ENCODE results near the gene RBMS3. TPM values are rescaled to one million over a fixed set of nuclear protein-coding genes. Genes with fewer than 3 reads are reported as not detected.

The RBMS3 gene
- total and polyA plus RNA-seq, 2 of the 13 experiments (the other 11 are each of a cell fraction or from before 2014, with no cell fraction given), result not detected

GRCh38 chr3:29258161-29258560, 22.7 kb upstream of the RBMS3 start (continued):
- no peak for TF ChIP-seq ZNF136 (CRISPR knock-in tag; IDR thresholded peaks at IDR 0.05; ENCODE audit: low read depth)
- TF ChIP-seq ZNF18 (CRISPR knock-in tag; IDR thresholded peaks at IDR 0.05; ENCODE audit: insufficient replicate concordance), result no peak
- TF ChIP-seq ESRRA (CRISPR knock-in tag; IDR thresholded peaks at IDR 0.05; ENCODE audit: low read depth), result no peak
- no peak for TF ChIP-seq ZNF512 (CRISPR knock-in tag; IDR thresholded peaks at IDR 0.05)

- Histone ChIP-seq H3K36me3 (replicated peaks in 1 of 2; ENCODE audit: control insufficient read depth in 1 of 2, insufficient read depth in 2 of 2, low read length in 2 of 2) (no peaks in the 10 kb centered on the region), H3K9me3 (ENCODE audit: low read length) (no peaks in the 10 kb centered on the region), H3K27ac (ENCODE audit: extremely low read length, insufficient read depth, low read length) (no peak overlapping the region), H3K27me3 (ENCODE audit: control insufficient read depth in 1 of 2, insufficient read depth in 2 of 2, low read length in 2 of 2) (no peaks in the 10 kb centered on the region), H4K20me1 (ENCODE audit: insufficient read depth, low read length) (no peaks in the 10 kb centered on the region), H3K4me1 (ENCODE audit: insufficient read depth, low read length) (no peaks in the 10 kb centered on the region), H3K79me2 (ENCODE audit: insufficient read depth, low read length) (no peaks in the 10 kb centered on the region), H3K9ac (ENCODE audit: insufficient read depth, low read depth, low read length) (no peak overlapping the region), H3K4me2 (ENCODE audit: low read depth, low read length) (no peak overlapping the region), H2AFZ (ENCODE audit: low read length) (no peak overlapping the region), H3K4me3 (replicated peaks in 1 of 3; ENCODE audit: insufficient read depth in 1 of 3, low read depth in 2 of 3, low read length in 3 of 3) (no peak overlapping the region)
- CTCF ChIA-PET (ENCODE audit: low intra/inter-chr PET ratio, low total read pairs), result no interaction called here
- WGBS (ENCODE audit: low lambda C conversion rate), result 7% methylated on average over 2 of the region's 2 CpGs
- FAIRE-seq, result no peak
- no peak for DNase-seq (ENCODE audit: low spot score)
- BruUV-seq (replicated peaks), result no TSS peak
- intact Hi-C loops (cut with micrococcal nuclease; ENCODE audit: unreplicated experiment) (no loop called here), in situ Hi-C loops (cut with HindIII; ENCODE audit: extremely low pct_ligation_motif_present, low pct_unique_long_range_greater_than_20kb) (no loop called here)
- TF ChIP-seq ZNF790 (CRISPR knock-in tag; IDR thresholded peaks at IDR 0.05; ENCODE audit: borderline replicate concordance), result no peak
- no peak for TF ChIP-seq ZNF160 (CRISPR knock-in tag; IDR thresholded peaks at IDR 0.05)
- POLR2A ChIA-PET, result no interaction called here
- no peak for ATAC-seq
Observed at GRCh38 chr3:29261119-29261518, 19.8 kb upstream of the RBMS3 start.
